SH-SY5Y (cell line): ENCODE measurements around the gene HDDC2.

Experiments used
- GATA2 ChIP-seq: IDR thresholded peaks from 2 replicates; pipeline ENCODE4 v1.6.1; 2011; ENCODE audit warnings: mild to moderate bottlenecking, low read depth, low read length
- GATA3 ChIP-seq: IDR thresholded peaks from 2 replicates; pipeline ENCODE4 v1.6.1; 2011; ENCODE audit warnings: low read depth, mild to moderate bottlenecking, low read length, moderate library complexity

GRCh38 chr6:125254321-125254720 is 47.4 kb downstream of the HDDC2 start:
- TF ChIP-seq GATA2 (no peak), GATA3 (no peak)
